ENCODE data around the gene IL36B.

- TF ChIP-seq, protein P1, sequence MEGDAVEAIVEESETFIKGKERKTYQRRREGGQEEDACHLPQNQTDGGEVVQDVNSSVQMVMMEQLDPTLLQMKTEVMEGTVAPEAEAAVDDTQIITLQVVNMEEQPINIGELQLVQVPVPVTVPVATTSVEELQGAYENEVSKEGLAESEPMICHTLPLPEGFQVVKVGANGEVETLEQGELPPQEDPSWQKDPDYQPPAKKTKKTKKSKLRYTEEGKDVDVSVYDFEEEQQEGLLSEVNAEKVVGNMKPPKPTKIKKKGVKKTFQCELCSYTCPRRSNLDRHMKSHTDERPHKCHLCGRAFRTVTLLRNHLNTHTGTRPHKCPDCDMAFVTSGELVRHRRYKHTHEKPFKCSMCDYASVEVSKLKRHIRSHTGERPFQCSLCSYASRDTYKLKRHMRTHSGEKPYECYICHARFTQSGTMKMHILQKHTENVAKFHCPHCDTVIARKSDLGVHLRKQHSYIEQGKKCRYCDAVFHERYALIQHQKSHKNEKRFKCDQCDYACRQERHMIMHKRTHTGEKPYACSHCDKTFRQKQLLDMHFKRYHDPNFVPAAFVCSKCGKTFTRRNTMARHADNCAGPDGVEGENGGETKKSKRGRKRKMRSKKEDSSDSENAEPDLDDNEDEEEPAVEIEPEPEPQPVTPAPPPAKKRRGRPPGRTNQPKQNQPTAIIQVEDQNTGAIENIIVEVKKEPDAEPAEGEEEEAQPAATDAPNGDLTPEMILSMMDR (IDR thresholded peaks at IDR 0.05; ENCODE audit: low read depth, low read length, poor library complexity, severe bottlenecking), result no peak
- no peak for TF ChIP-seq EZH2phosphoT487 (IDR thresholded peaks at IDR 0.05; ENCODE audit: borderline replicate concordance, low read length)
These were observed 67.6 kb downstream of the IL36B start for GRCh38 chr2:112985090-112985489.

Data from DOHH2 (cell line).